OCI-LY1 (cell line): ENCODE data around the gene UGT1A5.

Source experiments
- CTCF ChIP-seq: fragments of 200-600 bp; sonication (generic), shearing (Covaris generic); IDR thresholded peaks from 2 replicates; pipeline ENCODE4 v1.5.1; 2017; ENCODE audit warnings: mild to moderate bottlenecking, antibody characterized with exemption, low read length, moderate library complexity, mixed read lengths
- EZH2 ChIP-seq: fragments of 200-600 bp; sonication (generic), shearing (Covaris generic); IDR thresholded peaks from 2 replicates; pipeline ENCODE4 v1.8.0; 2017; ENCODE audit warnings: borderline replicate concordance, mixed run types, mild to moderate bottlenecking, antibody characterized with exemption, low read length, moderate library complexity, mixed read lengths

- TF ChIP-seq EZH2 (no peak), CTCF (no peak)
These were observed 6.0 kb upstream of the UGT1A5 start for GRCh38 chr2:233706720-233707119.
